ENCODE results near the gene SIPA1L2.
A peak's percentile ranks its signal among the peaks of the same experiment; 100 is the strongest.

- no peak for TF ChIP-seq POLR2A (IDR thresholded peaks at IDR 0.05)
- peak; percentile 23 to 38 (median 32) for TF ChIP-seq CTCF (IDR thresholded peaks at IDR 0.05)
These were observed 1.3 kb downstream of the SIPA1L2 start for GRCh38 chr1:232628335-232629249.
